K562 (cell line): ENCODE data around the gene PPM1H. TPM values are rescaled to one million over a fixed set of nuclear protein-coding genes. Genes with fewer than 3 reads are reported as not detected.

ENCODE experiments used
- CBFA2T3 ChIP-seq: fragments of 450-650 bp; IDR thresholded peaks from 2 replicates; pipeline ENCODE4 v1.6.1; 2017
- CUX1 ChIP-seq: fragments of 200-800 bp; sonication (Bioruptor generic); IDR thresholded peaks from 2 replicates; pipeline ENCODE4 v1.6.1; 2016; ENCODE audit warnings: missing genetic modification characterization, missing compliant biosample characterization
- ETV6 ChIP-seq, 3 experiments: fragments of 150-350 bp in 1 of 3; sonication (generic) in 1 of 3; formaldehyde crosslinking in 1 of 3; IDR thresholded peaks; 2 replicates each; pipeline versions ENCODE4 v1.6.1 to v1.8.0; 2014 to 2022; ENCODE audit warnings: borderline replicate concordance in 2 of 3, low read depth in 2 of 3, antibody characterized with exemption in 1 of 3, low read length in 1 of 3, mild to moderate bottlenecking in 1 of 3, missing genetic modification reagents in 1 of 3
- GTF2A2 ChIP-seq: IDR thresholded peaks from 2 replicates; pipeline ENCODE4 v1.6.1; 2016; ENCODE audit warnings: mild to moderate bottlenecking, missing genetic modification characterization, missing compliant biosample characterization
- RBM14 ChIP-seq: fragments of 200-400 bp; formaldehyde crosslinking; IDR thresholded peaks from 2 replicates; pipeline ENCODE4 v1.6.1; 2018; ENCODE audit warnings: low read depth, mild to moderate bottlenecking, low read length, moderate library complexity, borderline replicate concordance; ENCODE audit not compliant: insufficient read depth
- REST ChIP-seq, 2 experiments: fragments of 450-650 bp; formaldehyde crosslinking in 1 of 2; IDR thresholded peaks; 2 replicates each; pipeline versions ENCODE4 v1.4.0 to v1.6.1; 2014 to 2020; ENCODE audit warnings: mild to moderate bottlenecking in 2 of 2, borderline replicate concordance in 1 of 2, low read depth in 1 of 2
- SMARCB1 ChIP-seq: IDR thresholded peaks from 2 replicates; pipeline ENCODE4 v1.6.1; 2011; ENCODE audit warnings: improper control_type of control experiment, low read depth; ENCODE audit not compliant: insufficient read length
- TOE1 ChIP-seq, 2 experiments: fragments of 450-650 bp in 1 of 2; sonication (generic) in 1 of 2; formaldehyde crosslinking in 1 of 2; IDR thresholded peaks; 2 replicates each; pipeline versions ENCODE4 v1.7.1 to v1.8.0; 2016 to 2022; ENCODE audit warnings: borderline replicate concordance in 2 of 2, mild to moderate bottlenecking in 2 of 2, antibody characterized with exemption in 1 of 2, inconsistent platforms in 1 of 2, low read depth in 1 of 2, missing genetic modification reagents in 1 of 2, moderate library complexity in 1 of 2
- ZNF175 ChIP-seq: fragments of 200-800 bp; sonication (Bioruptor generic); IDR thresholded peaks from 2 replicates; pipeline ENCODE4 v1.6.1; 2016; ENCODE audit warnings: low read depth, mild to moderate bottlenecking, missing genetic modification characterization, missing compliant biosample characterization
- ZNF24 ChIP-seq: fragments of 450-650 bp; IDR thresholded peaks from 2 replicates; pipeline ENCODE4 v1.6.1; 2016
- ZNF707 ChIP-seq: fragments of 250-450 bp; sonication (Bioruptor Pico); conservative IDR thresholded peaks from 2 replicates; pipeline ENCODE4 v1.8.0; 2022; ENCODE audit warnings: inconsistent platforms, mild to moderate bottlenecking, moderate library complexity
- polyA plus RNA-seq, 8 experiments: library from polyadenylated mRNA; depleted of rRNA in 4 of 8; stranded (reverse) in 5 of 8; unstranded in 3 of 8; fragments of >200 nt; fragmentation: Nextera tagmentation in 2 of 8; fragmentation: Illumina TruSeq in 1 of 8; extraction: Ambion mirVana in 2 of 8; extraction: Trizol in 1 of 8; gene quantifications; 2 replicates each; pipeline versions ENCODE4 v1.2.1 to v1.2.3, GENCODE V29; 2011 to 2014; ENCODE audit warnings: inconsistent platforms in 1 of 8, missing spikeins in 1 of 8
- total RNA-seq, 7 experiments: library from RNA; depleted of rRNA in 6 of 7; stranded (reverse); fragments of >200 nt in 6 of 7; fragmentation: Illumina TruSeq in 2 of 7; extraction: Trizol in 2 of 7; gene quantifications; 2 replicates each; pipeline versions ENCODE4 v1.2.1 to v1.2.3, GENCODE V29; 2011 to 2021; ENCODE audit warnings: low replicate concordance in 1 of 7

Gene PPM1H
- total and polyA plus RNA-seq, 9 of the 15 experiments (the other 6 are each of a cell fraction or from before 2014, with no cell fraction given) = 5.3 to 29.3 (median 11.3) TPM

GRCh38 chr12:62910549-62911169, 24.3 kb downstream of the PPM1H start (continued):
- TF ChIP-seq ETV6 (IDR thresholded peaks at IDR 0.05; ENCODE audit: borderline replicate concordance in 1 of 2, low read depth in 2 of 2, low read length in 1 of 2) = no peak
- no peak for TF ChIP-seq ETV6 (CRISPR knock-in tag; IDR thresholded peaks at IDR 0.05; ENCODE audit: borderline replicate concordance)
- TF ChIP-seq CBFA2T3 = peak; percentile 98
- peak; percentile 59 for TF ChIP-seq TOE1 (IDR thresholded peaks at IDR 0.05; ENCODE audit: borderline replicate concordance)
- no peak for TF ChIP-seq TOE1 (CRISPR knock-in tag; IDR thresholded peaks at IDR 0.05; ENCODE audit: borderline replicate concordance, low read depth)
- TF ChIP-seq SMARCB1 = no peak
- peak; percentile 35; the same call in 1 of the 2 replicates for TF ChIP-seq REST (IDR thresholded peaks at IDR 0.05; ENCODE audit: borderline replicate concordance)
- TF ChIP-seq REST (CRISPR knock-in tag; IDR thresholded peaks at IDR 0.05; ENCODE audit: low read depth) = no peak
- no peak; the same call in 1 of the 2 replicates for TF ChIP-seq ZNF707 (CRISPR knock-in tag)
- peak; percentile 72; the same call in 1 of the 2 replicates for TF ChIP-seq CUX1 (CRISPR knock-in tag)
- TF ChIP-seq GTF2A2 (tag) = no peak
- no peak for TF ChIP-seq RBM14
- peak; percentile 91 for TF ChIP-seq ZNF175 (CRISPR knock-in tag)
- peak; percentile 53; the same call in 1 of the 2 replicates for TF ChIP-seq ZNF24
